ENCODE results near the gene POC1B. TPM values are rescaled to one million over a fixed set of nuclear protein-coding genes. Genes with fewer than 3 reads are reported as not detected.

The POC1B gene
- total RNA-seq, 4 donors from 2014 or later, result 24.3 to 42.9 (median 31.1) TPM

GRCh38 chr12:89414322-89414721 is 111.5 kb downstream of the POC1B start:
- no peak for TF ChIP-seq POLR2A (IDR thresholded peaks at IDR 0.05)
- TF ChIP-seq CTCF (IDR thresholded peaks at IDR 0.05), result no peak
- no peak for DNase-seq
- H3K27me3 ChIP-seq, result no peaks in the 10 kb centered on the region

GRCh38 chr12:89413234-89413633 is 112.6 kb downstream of the POC1B start:
- TF ChIP-seq POLR2A (IDR thresholded peaks at IDR 0.05) (no peak), CTCF (IDR thresholded peaks at IDR 0.05) (no peak)
- Histone ChIP-seq H3K4me3 (no peak overlapping the region), H3K4me1 (no peaks in the 10 kb centered on the region), H3K27me3 (no peaks in the 10 kb centered on the region), H3K9me3 (no peaks in the 10 kb centered on the region), H3K27ac (no peak overlapping the region), H3K36me3 (no peaks in the 10 kb centered on the region)
- DNase-seq, result no peak

More at GRCh38 chr12:89414322-89414721, 111.5 kb downstream of the POC1B start:
- Histone ChIP-seq H3K9me3 (no peaks in the 10 kb centered on the region), H3K27ac (no peak overlapping the region), H3K4me3 (no peak overlapping the region), H3K4me1 (no peaks in the 10 kb centered on the region), H3K36me3 (no peaks in the 10 kb centered on the region)

- Histone ChIP-seq H3K4me1 (no peaks in the 10 kb centered on the region), H3K4me3 (no peak overlapping the region), H3K36me3 (no peaks in the 10 kb centered on the region), H3K27me3 (no peaks in the 10 kb centered on the region), H3K27ac (no peak overlapping the region), H3K9me3 (no peaks in the 10 kb centered on the region)
- no peak for TF ChIP-seq CTCF (IDR thresholded peaks at IDR 0.05)
- no peak for TF ChIP-seq POLR2A (IDR thresholded peaks at IDR 0.05)
- DNase-seq, result no peak
Observed at GRCh38 chr12:89412665-89413064, 113.2 kb downstream of the POC1B start.

GRCh38 chr12:89411846-89412245 is 114.0 kb downstream of the POC1B start:
- no peak overlapping the region for H3K4me3 ChIP-seq
- no peak for DNase-seq
- no peaks in the 10 kb centered on the region for H3K36me3 ChIP-seq
- no peaks in the 10 kb centered on the region for H3K4me1 ChIP-seq
- H3K9me3 ChIP-seq, result no peaks in the 10 kb centered on the region
- no peaks in the 10 kb centered on the region for H3K27me3 ChIP-seq
- no peak overlapping the region for H3K27ac ChIP-seq
- TF ChIP-seq POLR2A (IDR thresholded peaks at IDR 0.05) (no peak), CTCF (IDR thresholded peaks at IDR 0.05) (no peak)

- Histone ChIP-seq H3K9me3 (no peaks in the 10 kb centered on the region), H3K27ac (no peak overlapping the region), H3K36me3 (no peaks in the 10 kb centered on the region), H3K4me1 (no peaks in the 10 kb centered on the region), H3K27me3 (no peaks in the 10 kb centered on the region), H3K4me3 (no peak overlapping the region)
- no peak for DNase-seq
- TF ChIP-seq CTCF (IDR thresholded peaks at IDR 0.05) (no peak), POLR2A (IDR thresholded peaks at IDR 0.05) (no peak)
Observed at GRCh38 chr12:89411234-89411633, 114.6 kb downstream of the POC1B start.

All from Peyer's patch (tissue), 4 donors.